NB4 (cell line): ENCODE results near the gene RRP1B.

Experiments used
- DNase-seq: peaks from one replicate; pipeline ENCODE4 v3.0.0; 2010; ENCODE audit warnings: low read depth
- H3K4me3 ChIP-seq: one replicate; pipeline ENCODE4 v1.5.1; 2011; ENCODE audit warnings: mild to moderate bottlenecking, low read depth, low read length, moderate library complexity
- MAX ChIP-seq: IDR thresholded peaks from 2 replicates; pipeline ENCODE4 v1.6.1; 2011; ENCODE audit warnings: low read depth, low read length
- MYC ChIP-seq: IDR thresholded peaks from 2 replicates; pipeline ENCODE4 v1.6.1; 2011; ENCODE audit warnings: low read depth, low read length
- POLR2A ChIP-seq: IDR thresholded peaks from 2 replicates; pipeline ENCODE4 v1.6.1; 2011; ENCODE audit warnings: mild to moderate bottlenecking; ENCODE audit not compliant: insufficient read length; ENCODE audit errors: extremely low read depth
- TF ChIP-seq, protein P1 (sequence below): IDR thresholded peaks from one replicate; pipeline ENCODE4 v1.5.1; 2012; ENCODE audit warnings: low read depth, low read length

Gene RRP1B

GRCh38 chr21:43619344-43619743 is 40.0 kb upstream of the RRP1B start:
- TF ChIP-seq MAX (no peak), POLR2A (no peak), MYC (no peak)
- TF ChIP-seq, protein P1, sequence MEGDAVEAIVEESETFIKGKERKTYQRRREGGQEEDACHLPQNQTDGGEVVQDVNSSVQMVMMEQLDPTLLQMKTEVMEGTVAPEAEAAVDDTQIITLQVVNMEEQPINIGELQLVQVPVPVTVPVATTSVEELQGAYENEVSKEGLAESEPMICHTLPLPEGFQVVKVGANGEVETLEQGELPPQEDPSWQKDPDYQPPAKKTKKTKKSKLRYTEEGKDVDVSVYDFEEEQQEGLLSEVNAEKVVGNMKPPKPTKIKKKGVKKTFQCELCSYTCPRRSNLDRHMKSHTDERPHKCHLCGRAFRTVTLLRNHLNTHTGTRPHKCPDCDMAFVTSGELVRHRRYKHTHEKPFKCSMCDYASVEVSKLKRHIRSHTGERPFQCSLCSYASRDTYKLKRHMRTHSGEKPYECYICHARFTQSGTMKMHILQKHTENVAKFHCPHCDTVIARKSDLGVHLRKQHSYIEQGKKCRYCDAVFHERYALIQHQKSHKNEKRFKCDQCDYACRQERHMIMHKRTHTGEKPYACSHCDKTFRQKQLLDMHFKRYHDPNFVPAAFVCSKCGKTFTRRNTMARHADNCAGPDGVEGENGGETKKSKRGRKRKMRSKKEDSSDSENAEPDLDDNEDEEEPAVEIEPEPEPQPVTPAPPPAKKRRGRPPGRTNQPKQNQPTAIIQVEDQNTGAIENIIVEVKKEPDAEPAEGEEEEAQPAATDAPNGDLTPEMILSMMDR, result no peak
- DNase-seq, result no peak
- no peak overlapping the region for H3K4me3 ChIP-seq

- H3K4me3 ChIP-seq, result no peak overlapping the region
- TF ChIP-seq, protein P1, result no peak
- TF ChIP-seq MYC, result no peak
- TF ChIP-seq MAX, result no peak
- TF ChIP-seq POLR2A, result no peak
- no peak for DNase-seq
These were observed 39.5 kb upstream of the RRP1B start for GRCh38 chr21:43619856-43620255.

DNA sequence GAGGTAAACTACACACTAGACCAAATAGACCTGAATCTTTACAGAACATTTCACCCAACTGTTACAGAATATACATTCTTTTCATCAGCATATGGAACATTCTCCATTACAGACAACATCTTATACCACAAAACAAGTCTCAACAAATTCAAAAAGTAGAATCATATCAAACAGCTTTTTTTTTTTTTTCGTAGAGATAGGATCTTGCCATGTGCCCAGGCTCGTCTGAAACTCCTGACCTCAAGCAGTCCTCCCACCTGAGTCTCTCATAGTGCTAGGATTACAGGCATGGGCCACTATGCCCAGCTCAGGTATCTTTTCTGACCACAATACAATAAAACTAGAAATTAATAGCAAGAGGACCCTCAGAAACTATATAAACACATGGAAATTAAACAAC is 36.6 kb upstream of the RRP1B start:
- TF ChIP-seq POLR2A (no peak), MYC (no peak), MAX (no peak)
- TF ChIP-seq, protein P1, result no peak
- no peak for DNase-seq
- no peak overlapping the region for H3K4me3 ChIP-seq

GRCh38 chr21:43623588-43623987 is 35.8 kb upstream of the RRP1B start:
- H3K4me3 ChIP-seq, result no peak overlapping the region
- TF ChIP-seq MAX, result no peak
- TF ChIP-seq POLR2A, result no peak
- no peak for TF ChIP-seq MYC
- TF ChIP-seq, protein P1, result no peak
- no peak for DNase-seq

DNA sequence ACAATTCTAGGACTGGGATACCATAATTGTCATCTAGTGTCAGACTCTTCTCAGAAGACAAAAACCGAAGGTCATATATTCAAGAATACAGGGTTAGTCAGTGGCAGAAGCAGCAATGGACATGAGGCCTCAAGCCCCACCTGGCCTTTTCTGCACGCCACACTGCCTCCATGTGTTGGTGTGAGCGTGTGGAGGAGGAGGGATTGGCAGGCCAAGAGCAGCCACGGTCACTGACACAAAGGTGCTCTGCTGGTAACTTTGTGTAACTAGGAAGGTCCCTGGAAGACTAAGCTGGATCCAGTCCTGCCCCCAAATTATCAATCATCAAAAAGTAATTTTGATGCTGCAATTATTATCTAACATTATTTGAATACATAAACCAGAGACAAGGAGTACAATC is 35.0 kb upstream of the RRP1B start:
- TF ChIP-seq MYC, result no peak
- TF ChIP-seq POLR2A, result no peak
- no peak for TF ChIP-seq MAX
- TF ChIP-seq, protein P1, result no peak
- DNase-seq, result no peak
- no peak overlapping the region for H3K4me3 ChIP-seq

DNA sequence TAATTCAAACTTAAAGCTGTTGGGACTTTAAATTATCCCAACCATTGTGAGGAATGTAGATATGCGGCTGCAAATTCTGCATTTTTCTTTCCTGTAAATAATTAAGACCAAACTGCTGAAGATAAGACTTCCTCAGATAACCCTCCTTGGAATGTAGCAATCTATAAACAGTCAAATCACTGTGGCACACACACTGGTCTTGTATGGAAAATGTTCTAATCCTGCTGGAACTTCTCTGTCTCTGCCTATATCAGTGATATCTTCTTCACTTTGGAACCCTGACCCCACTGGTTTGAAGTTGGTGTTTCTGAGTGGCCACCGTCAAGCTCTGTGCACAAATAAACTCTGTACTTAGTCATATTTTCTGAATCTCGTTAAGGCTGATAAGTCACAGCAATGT is 33.0 kb upstream of the RRP1B start:
- H3K4me3 ChIP-seq, result no peak overlapping the region
- TF ChIP-seq POLR2A, result no peak
- TF ChIP-seq, protein P1, result no peak
- no peak for TF ChIP-seq MAX
- TF ChIP-seq MYC, result no peak
- no peak for DNase-seq
